Nasal cavity respiratory epithelium epithelial cell of viscerocranial mucosa (primary cell): ENCODE data around the gene KLF5. TPM values are rescaled to one million over a fixed set of nuclear protein-coding genes. Genes with fewer than 3 reads are reported as not detected.

Source experiments
- total RNA-seq: library from RNA; depleted of rRNA; stranded (reverse); fragments of >200 nt; gene quantifications from 2 replicates; pipeline ENCODE4 v1.2.3, GENCODE V29; 2014

The KLF5 gene
- 79.6 and 82.7 TPM in 2 replicates for total RNA-seq

DNA sequence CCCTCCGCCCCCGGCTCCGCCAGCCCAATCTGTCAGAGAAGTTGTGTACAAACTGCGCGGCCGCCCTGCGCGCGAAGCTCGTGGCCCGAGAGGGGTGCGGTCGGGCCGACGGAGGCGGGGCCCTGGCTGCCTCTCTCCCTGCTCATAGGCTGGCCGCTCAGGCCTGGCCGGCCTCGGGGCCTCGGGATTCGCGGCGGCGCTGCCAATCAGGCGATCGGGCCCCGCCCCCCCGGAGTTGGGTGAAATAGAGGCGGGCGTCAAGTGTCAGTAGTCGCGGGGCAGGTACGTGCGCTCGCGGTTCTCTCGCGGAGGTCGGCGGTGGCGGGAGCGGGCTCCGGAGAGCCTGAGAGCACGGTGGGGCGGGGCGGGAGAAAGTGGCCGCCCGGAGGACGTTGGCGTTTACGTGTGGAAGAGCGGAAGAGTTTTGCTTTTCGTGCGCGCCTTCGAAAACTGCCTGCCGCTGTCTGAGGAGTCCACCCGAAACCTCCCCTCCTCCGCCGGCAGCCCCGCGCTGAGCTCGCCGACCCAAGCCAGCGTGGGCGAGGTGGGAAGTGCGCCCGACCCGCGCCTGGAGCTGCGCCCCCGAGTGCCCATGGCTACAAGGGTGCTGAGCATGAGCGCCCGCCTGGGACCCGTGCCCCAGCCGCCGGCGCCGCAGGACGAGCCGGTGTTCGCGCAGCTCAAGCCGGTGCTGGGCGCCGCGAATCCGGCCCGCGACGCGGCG lies at the start of gene KLF5:
Gene KLF5, plus strand, starts transcription at position 270 of the 724 bp plus-strand sequence. Its CDS starts 323 bp downstream, at position 593.

